PC-9 (cell line): Measurements from ENCODE around the gene PRMT5. TPM values are rescaled to one million over a fixed set of nuclear protein-coding genes. Genes with fewer than 3 reads are reported as not detected.

Source experiments
- BruUV-seq: library from RNA; stranded (reverse); fragments of 400-500 nt; replicated peaks from 2 replicates; lab custom pipeline; 2021; lab: Mats Ljungman, UMichigan
- CTCF ChIA-PET: fragments of 300-600 bp; sonication (Branson Sonifier 250); formaldehyde crosslinking; loops from one replicate; lab custom pipeline; 2022; ENCODE audit warnings: antibody characterized with exemption; lab: Charles Lee
- POLR2A ChIA-PET: fragments of 300-600 bp; sonication (Branson Sonifier 250); formaldehyde crosslinking; loops from one replicate; lab custom pipeline; 2022; ENCODE audit warnings: antibody characterized with exemption; ENCODE audit not compliant: unreplicated experiment; lab: Charles Lee
- DNase-seq, 2 experiments: peaks; one replicate each; pipeline versions ENCODE4 v3.0.0 to v3.0.0-alpha.2; 2015 to 2022; ENCODE audit warnings: mixed read lengths in 1 of 2
- H2AFZ ChIP-seq: fragments of 200-600 bp; sonication (generic); 2 replicates; pipeline ENCODE4 v1.8.1; 2017; ENCODE audit warnings: antibody characterized with exemption
- H3F3A ChIP-seq: fragments of 200-600 bp; sonication (generic); 2 replicates; pipeline ENCODE4 v1.8.1; 2017; ENCODE audit warnings: antibody characterized with exemption, mild to moderate bottlenecking, low read depth; ENCODE audit not compliant: insufficient read depth
- H3K27ac ChIP-seq: fragments of 200-600 bp; sonication (generic); 2 replicates; pipeline ENCODE4 v1.6.1; 2016; ENCODE audit warnings: mixed run types
- H3K27me3 ChIP-seq: fragments of 200-600 bp; sonication (generic); 2 replicates; pipeline ENCODE4 v1.6.1; 2016; ENCODE audit warnings: low read depth, mixed run types; ENCODE audit not compliant: insufficient read depth
- H3K36me3 ChIP-seq: fragments of 200-600 bp; sonication (generic); 2 replicates; pipeline ENCODE4 v1.6.1; 2016; ENCODE audit warnings: low read depth, mixed run types
- H3K4me1 ChIP-seq: fragments of 200-600 bp; sonication (generic); replicated peaks from 2 replicates; pipeline ENCODE4 v1.6.1; 2016; ENCODE audit warnings: mixed run types; ENCODE audit not compliant: insufficient read depth
- H3K4me2 ChIP-seq: fragments of 200-600 bp; sonication (generic); 2 replicates; pipeline ENCODE4 v1.6.1; 2017; ENCODE audit warnings: mixed run types
- H3K4me3 ChIP-seq: fragments of 200-600 bp; sonication (generic); 2 replicates; pipeline ENCODE4 v1.6.1; 2016; ENCODE audit warnings: mixed run types
- H3K79me2 ChIP-seq: fragments of 200-600 bp; sonication (generic); 2 replicates; pipeline ENCODE4 v1.6.1; 2017; ENCODE audit warnings: low read depth, mixed run types
- H3K9me2 ChIP-seq: fragments of 200-600 bp; sonication (generic); 2 replicates; pipeline ENCODE4 v1.8.1; 2017; ENCODE audit warnings: mild to moderate bottlenecking; ENCODE audit not compliant: insufficient read depth
- H3K9me3 ChIP-seq: fragments of 200-600 bp; sonication (generic); 2 replicates; pipeline ENCODE4 v1.8.1; 2016; ENCODE audit warnings: low read depth; ENCODE audit not compliant: insufficient read depth
- H4K20me1 ChIP-seq: fragments of 200-600 bp; sonication (generic); 2 replicates; pipeline ENCODE4 v1.8.1; 2017; ENCODE audit not compliant: insufficient read depth
- EZH2 ChIP-seq: fragments of 200-600 bp; sonication (generic); IDR thresholded peaks from 2 replicates; pipeline ENCODE4 v1.8.0; 2017; ENCODE audit warnings: antibody characterized with exemption, low read depth
- intact Hi-C: fragments of 100-400 bp; cut with micrococcal nuclease; formaldehyde crosslinking; loops from one replicate; pipeline ENCODE4 v1.10.0; 2022; ENCODE audit not compliant: unreplicated experiment
- total RNA-seq: library from RNA; stranded (reverse); gene quantifications from 2 replicates; pipeline ENCODE4 v1.2.3, GENCODE V29; 2021
- TF ChIP-seq, protein P1 (sequence below): fragments of 200-600 bp; sonication (generic); conservative IDR thresholded peaks from 2 replicates; pipeline ENCODE4 v1.6.1; 2017; ENCODE audit warnings: mixed run types, antibody characterized with exemption, mild to moderate bottlenecking, moderate library complexity

Gene PRMT5
- total RNA-seq, 1 experiment from 2014 or later = 73.2 TPM

DNA sequence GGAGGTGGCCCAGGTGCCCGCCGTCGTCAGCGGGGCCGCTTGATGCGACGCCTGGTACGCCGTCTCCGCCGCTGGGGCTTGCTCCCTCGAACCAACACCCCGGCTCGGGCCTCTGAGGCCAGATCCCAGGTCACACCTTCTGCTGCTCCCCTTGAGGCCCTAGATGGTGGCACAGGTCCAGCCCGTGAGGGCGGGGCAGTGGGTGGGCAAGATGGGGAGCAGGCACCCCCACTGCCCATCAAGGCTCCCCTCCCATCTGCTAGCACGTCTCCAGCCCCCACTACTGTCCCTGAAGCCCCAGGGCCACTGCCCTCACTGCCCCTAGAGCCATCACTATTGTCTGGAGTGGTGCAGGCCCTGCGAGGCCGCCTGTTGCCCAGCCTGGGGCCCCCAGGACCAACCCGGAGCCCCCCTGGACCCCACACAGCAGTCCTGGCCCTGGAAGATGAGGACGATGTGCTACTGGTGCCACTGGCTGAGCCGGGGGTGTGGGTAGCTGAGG, 52.1 kb downstream of the PRMT5 start:
- no peak overlapping the region for H3K27ac ChIP-seq
- peaks cover 17% of the 10 kb centered on the region for H3K79me2 ChIP-seq
- no peak overlapping the region for H2AFZ ChIP-seq
- 0 out of 2 replicates have a peak, but pooled peaks cover 2% of the 10 kb centered on the region for H3F3A ChIP-seq
- no peaks in the 10 kb centered on the region for H3K27me3 ChIP-seq
- no peaks in the 10 kb centered on the region for H3K4me1 ChIP-seq
- intact Hi-C loops = no loop called here
- H3K9me3 ChIP-seq = no peaks in the 10 kb centered on the region
- no peaks in the 10 kb centered on the region for H3K36me3 ChIP-seq
- DNase-seq = no peak
- no peak overlapping the region for H3K4me2 ChIP-seq
- BruUV-seq = no TSS peak
- H3K4me3 ChIP-seq = no peak overlapping the region
- no peaks in the 10 kb centered on the region; the same call in 1 of the 2 replicates for H4K20me1 ChIP-seq
- ChIA-PET CTCF (no interaction called here), POLR2A (no interaction called here)
- TF ChIP-seq, protein P1, sequence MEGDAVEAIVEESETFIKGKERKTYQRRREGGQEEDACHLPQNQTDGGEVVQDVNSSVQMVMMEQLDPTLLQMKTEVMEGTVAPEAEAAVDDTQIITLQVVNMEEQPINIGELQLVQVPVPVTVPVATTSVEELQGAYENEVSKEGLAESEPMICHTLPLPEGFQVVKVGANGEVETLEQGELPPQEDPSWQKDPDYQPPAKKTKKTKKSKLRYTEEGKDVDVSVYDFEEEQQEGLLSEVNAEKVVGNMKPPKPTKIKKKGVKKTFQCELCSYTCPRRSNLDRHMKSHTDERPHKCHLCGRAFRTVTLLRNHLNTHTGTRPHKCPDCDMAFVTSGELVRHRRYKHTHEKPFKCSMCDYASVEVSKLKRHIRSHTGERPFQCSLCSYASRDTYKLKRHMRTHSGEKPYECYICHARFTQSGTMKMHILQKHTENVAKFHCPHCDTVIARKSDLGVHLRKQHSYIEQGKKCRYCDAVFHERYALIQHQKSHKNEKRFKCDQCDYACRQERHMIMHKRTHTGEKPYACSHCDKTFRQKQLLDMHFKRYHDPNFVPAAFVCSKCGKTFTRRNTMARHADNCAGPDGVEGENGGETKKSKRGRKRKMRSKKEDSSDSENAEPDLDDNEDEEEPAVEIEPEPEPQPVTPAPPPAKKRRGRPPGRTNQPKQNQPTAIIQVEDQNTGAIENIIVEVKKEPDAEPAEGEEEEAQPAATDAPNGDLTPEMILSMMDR = no peak
- no peak for TF ChIP-seq EZH2
- no peaks in the 10 kb centered on the region for H3K9me2 ChIP-seq

DNA sequence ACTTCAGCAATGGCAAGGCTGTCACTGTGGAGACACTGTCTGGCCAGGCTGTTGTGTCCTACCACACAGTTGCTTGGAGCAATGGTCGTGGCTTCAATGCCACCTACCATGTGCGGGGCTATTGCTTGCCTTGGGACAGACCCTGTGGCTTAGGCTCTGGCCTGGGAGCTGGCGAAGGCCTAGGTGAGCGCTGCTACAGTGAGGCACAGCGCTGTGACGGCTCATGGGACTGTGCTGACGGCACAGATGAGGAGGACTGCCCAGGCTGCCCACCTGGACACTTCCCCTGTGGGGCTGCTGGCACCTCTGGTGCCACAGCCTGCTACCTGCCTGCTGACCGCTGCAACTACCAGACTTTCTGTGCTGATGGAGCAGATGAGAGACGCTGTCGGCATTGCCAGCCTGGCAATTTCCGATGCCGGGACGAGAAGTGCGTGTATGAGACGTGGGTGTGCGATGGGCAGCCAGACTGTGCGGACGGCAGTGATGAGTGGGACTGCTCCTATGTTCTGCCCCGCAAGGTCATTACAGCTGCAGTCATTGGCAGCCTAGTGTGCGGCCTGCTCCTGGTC, 53.3 kb downstream of the PRMT5 start:
- Histone ChIP-seq H3K9me2 (no peaks in the 10 kb centered on the region), H3K9me3 (no peaks in the 10 kb centered on the region), H2AFZ (no peak overlapping the region), H3K36me3 (no peaks in the 10 kb centered on the region), H3K79me2 (peaks cover 17% of the 10 kb centered on the region), H3K4me1 (peaks cover 2% of the 10 kb centered on the region), H3K4me3 (no peak overlapping the region), H3K27ac (no peak overlapping the region), H3F3A (peaks cover 12% of the 10 kb centered on the region), H3K4me2 (no peak overlapping the region), H4K20me1 (no peaks in the 10 kb centered on the region; the same call in 1 of the 2 replicates), H3K27me3 (no peaks in the 10 kb centered on the region)
- intact Hi-C loops = no loop called here
- no TSS peak for BruUV-seq
- CTCF ChIA-PET = no interaction called here
- DNase-seq = no peak
- TF ChIP-seq, protein P1 = no peak
- no peak for TF ChIP-seq EZH2
- POLR2A ChIA-PET = no interaction called here

DNA sequence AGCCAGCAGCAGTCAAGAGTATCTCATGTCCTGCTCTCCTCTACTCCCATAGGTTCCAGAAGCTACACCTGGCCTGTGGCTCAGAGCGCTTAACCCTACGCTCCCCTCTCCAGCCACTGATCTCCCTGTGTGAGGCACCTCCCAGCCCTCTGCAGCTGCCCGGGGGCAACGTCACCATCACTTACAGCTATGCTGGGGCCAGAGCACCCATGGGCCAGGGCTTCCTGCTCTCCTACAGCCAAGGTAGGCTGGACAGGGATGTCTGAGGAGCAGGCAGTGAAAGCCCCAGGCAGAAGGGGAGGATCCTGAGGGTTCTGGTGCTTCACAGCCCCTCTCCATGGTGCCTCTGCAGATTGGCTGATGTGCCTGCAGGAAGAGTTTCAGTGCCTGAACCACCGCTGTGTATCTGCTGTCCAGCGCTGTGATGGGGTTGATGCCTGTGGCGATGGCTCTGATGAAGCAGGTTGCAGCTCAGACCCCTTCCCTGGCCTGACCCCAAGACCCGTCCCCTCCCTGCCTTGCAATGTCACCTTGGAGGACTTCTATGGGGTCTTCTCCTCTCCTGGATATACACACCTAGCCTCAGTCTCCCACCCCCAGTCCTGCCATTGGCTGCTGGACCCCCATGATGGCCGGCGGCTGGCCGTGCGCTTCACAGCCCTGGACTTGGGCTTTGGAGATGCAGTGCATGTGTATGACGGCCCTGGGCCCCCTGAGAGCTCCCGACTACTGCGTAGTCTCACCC, 54.0 kb downstream of the PRMT5 start:
- H3K4me1 ChIP-seq = peaks cover 9% of the 10 kb centered on the region
- CTCF ChIA-PET = no interaction called here
- H3K4me3 ChIP-seq = no peak overlapping the region
- no peaks in the 10 kb centered on the region for H3K36me3 ChIP-seq
- no peaks in the 10 kb centered on the region; the same call in 1 of the 2 replicates for H4K20me1 ChIP-seq
- no peak for DNase-seq
- POLR2A ChIA-PET = no interaction called here
- no peaks in the 10 kb centered on the region for H3K27me3 ChIP-seq
- TF ChIP-seq EZH2 = no peak
- TF ChIP-seq, protein P1 = no peak
- H3K9me2 ChIP-seq = no peaks in the 10 kb centered on the region
- no peaks in the 10 kb centered on the region for H3K9me3 ChIP-seq
- H2AFZ ChIP-seq = no peak overlapping the region
- intact Hi-C loops = no loop called here
- no peak overlapping the region for H3K4me2 ChIP-seq
- peaks cover 19% of the 10 kb centered on the region for H3F3A ChIP-seq
- peaks cover 17% of the 10 kb centered on the region for H3K79me2 ChIP-seq
- H3K27ac ChIP-seq = no peak overlapping the region
- BruUV-seq = no TSS peak
